Pancreas (tissue), 10 donors: Measurements from ENCODE around the gene HAUS3. TPM values are rescaled to one million over a fixed set of nuclear protein-coding genes. Genes with fewer than 3 reads are reported as not detected.

Experiments used
- ATAC-seq, 4 donors: fragments of 200-7000 bp; cut with Tn5 transposase; one replicate each; pipeline versions ENCODE4 v1.8.0 to v1.9.1; 2020; ENCODE audit warnings: mild to moderate bottlenecking in 4 of 4, moderate library complexity in 4 of 4
- DNase-seq, 6 donors: peaks; one replicate each; pipeline ENCODE4 v3.0.0-alpha.2; 2020
- FAIRE-seq: peaks from 2 replicates; lab custom pipeline; 2012; peaks lifted over from hg19 to GRCh38; lab: Jason Lieb, UNC
- H3K27ac ChIP-seq, 4 donors: fragments of 200-600 bp; sonication (generic); 1 replicate in 3 of 4; 2 replicates in 1 of 4; pipeline versions ENCODE4 v1.5.0 to v1.8.0; 2020
- H3K27me3 ChIP-seq, 4 donors: fragments of 200-600 bp; one replicate each; pipeline ENCODE4 v1.8.0; 2021
- H3K36me3 ChIP-seq, 3 donors: fragments of 200-600 bp; sonication (generic) in 1 of 3; one replicate each; pipeline versions ENCODE4 v1.5.0 to v1.8.0; 2020 to 2021
- H3K4me1 ChIP-seq, 3 donors: fragments of 200-600 bp; one replicate each; pipeline ENCODE4 v1.8.0; 2021
- H3K4me3 ChIP-seq, 4 donors: fragments of 200-600 bp; sonication (generic) in 2 of 4; one replicate each; pipeline versions ENCODE4 v1.5.0 to v1.8.0; 2020 to 2021
- H3K9me3 ChIP-seq, 4 donors: fragments of 200-600 bp; one replicate each; pipeline ENCODE4 v1.8.0; 2021
- CTCF ChIP-seq, 4 donors: fragments of 200-600 bp; sonication (generic) in 3 of 4; IDR thresholded peaks; one replicate each; pipeline versions ENCODE4 v1.5.0 to v1.8.0; 2021; ENCODE audit warnings: antibody characterized with exemption in 4 of 4
- WGBS, 2 donors: extraction: QIAGEN DNeasy Blood & Tissue Kit; methylation state at CpG; one replicate each; pipeline ENCODE4 v1.1.7; 2013; 5-methylcytosine and 5-hydroxymethylcytosine counted together
- intact Hi-C, 3 donors: fragments of 100-400 bp; cut with DNase I; formaldehyde crosslinking; loops; one replicate each; pipeline versions ENCODE4 v1.11.1 to v1.14.2; 2022
- polyA plus RNA-seq, 2 donors: library from polyadenylated mRNA; stranded (reverse); fragments of 200-250 nt; gene quantifications; one replicate each; pipeline ENCODE4 v1.2.3, GENCODE V29; 2013
- total RNA-seq, 6 donors: library from RNA; stranded (reverse); fragmentation: NEBNext Ultra II Directional in 4 of 6; extraction: Animal tissue kit (Norgen Biotek cat#: 25700) in 4 of 6; gene quantifications; one replicate each; pipeline versions ENCODE4 v1.2.1 to v1.2.4, GENCODE V29; 2021 to 2023
- donor health status: healthy with polysubstance abuse.
- donor health status: DM: no; HTN: no; CAD: no; lungs with moderate emphysema.
- donor health status: DM: no; HTN: no; CAD: no.
- donor health status: control.
- donor health status: control.
- donor health status: Bipolar disorder and iron deficiency.
- donor health status: DM: yes; HTN: yes; CAD: no.
- donor health status: DM: no; HTN: no; CAD: no.
- donor health status: DM: no; HTN: no; CAD: no.
- donor health status: DM: yes; HTN: yes; CAD: no.

The HAUS3 gene
- total and polyA plus RNA-seq, 8 donors: 4.1 to 9.6 (median 6.2) TPM

- Histone ChIP-seq H3K27me3 (no peaks in the 10 kb centered on the region), H3K36me3 (no peaks in the 10 kb centered on the region), H3K4me3 (no peak overlapping the region), H3K4me1 (no peaks in the 10 kb centered on the region), H3K27ac (no peak overlapping the region), H3K9me3 (no peaks in the 10 kb centered on the region)
- ATAC-seq (peak; percentile 77 to 99 (median 94)), DNase-seq (peak in 4 of 6 donors; percentile 33 to 51 (median 35)), FAIRE-seq (no peak)
- peak in 3 of 4 donors; percentile 16 to 37 (median 31) for TF ChIP-seq CTCF (IDR thresholded peaks at IDR 0.05)
- intact Hi-C loops: loop anchor here (5.0 to 10.0 kb wide), 3 partner anchors 271 to 534 kb away; no protein-coding TSS in a partner anchor
- WGBS, 2 donors: 25 to 26% methylated on average over 9 of the region's 9 CpGs
Measured at GRCh38 chr4:2186133-2186864, 55.6 kb downstream of the HAUS3 start.

GRCh38 chr4:2183394-2183793 lies 58.5 kb downstream of the HAUS3 start:
- no peak for ATAC-seq
- FAIRE-seq: no peak
- Histone ChIP-seq H3K27ac (no peak overlapping the region), H3K4me1 (no peaks in the 10 kb centered on the region), H3K4me3 (no peak overlapping the region), H3K36me3 (no peaks in the 10 kb centered on the region), H3K27me3 (no peaks in the 10 kb centered on the region), H3K9me3 (no peaks in the 10 kb centered on the region)
- intact Hi-C loops: loop anchor here in 2 of 3 donors (10.0 kb wide), 2 partner anchors 269 to 439 kb away; no protein-coding TSS in a partner anchor
- DNase-seq: no peak
- no peak for TF ChIP-seq CTCF (IDR thresholded peaks at IDR 0.05)

DNA sequence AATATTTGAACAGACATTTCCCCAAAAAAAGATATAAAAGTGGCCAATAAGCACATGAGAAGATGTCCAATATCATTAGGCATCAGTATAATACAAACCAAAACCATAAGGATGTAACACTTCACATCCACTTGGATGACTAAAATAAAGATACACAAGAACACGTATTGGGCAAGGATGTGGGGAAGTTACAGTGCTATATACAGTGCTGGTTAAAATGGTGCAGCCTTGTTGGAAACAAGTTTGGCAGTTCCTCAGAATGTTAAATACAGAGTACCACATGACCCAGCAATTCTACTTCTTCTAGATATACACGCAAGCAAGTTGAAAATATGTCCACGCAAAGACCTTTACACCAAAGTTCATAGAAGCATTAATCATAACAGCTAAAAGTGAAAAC lies 58.9 kb downstream of the HAUS3 start:
- ATAC-seq (no peak), FAIRE-seq (no peak), DNase-seq (no peak)
- Histone ChIP-seq H3K27me3 (no peaks in the 10 kb centered on the region), H3K9me3 (no peaks in the 10 kb centered on the region), H3K27ac (no peak overlapping the region), H3K4me1 (no peaks in the 10 kb centered on the region), H3K36me3 (no peaks in the 10 kb centered on the region), H3K4me3 (no peak overlapping the region)
- intact Hi-C loops: loop anchor here in 2 of 3 donors (10.0 kb wide), 2 partner anchors 268 to 438 kb away; no protein-coding TSS in a partner anchor
- TF ChIP-seq CTCF (IDR thresholded peaks at IDR 0.05): no peak
- WGBS, 2 donors: 93 to 94% methylated on average over 3 of the region's 3 CpGs

GRCh38 chr4:2180410-2180809 lies 61.5 kb downstream of the HAUS3 start:
- no peaks in the 10 kb centered on the region for H3K36me3 ChIP-seq
- FAIRE-seq (no peak), DNase-seq (no peak), ATAC-seq (no peak)
- H3K9me3 ChIP-seq: no peaks in the 10 kb centered on the region
- no peaks in the 10 kb centered on the region for H3K27me3 ChIP-seq
- WGBS, 2 donors: 93 to 94% methylated on average over 2 of the region's 2 CpGs
- intact Hi-C loops: loop anchor here in 2 of 3 donors (10.0 kb wide), 2 partner anchors 266 to 436 kb away; no protein-coding TSS in a partner anchor
- no peaks in the 10 kb centered on the region for H3K4me1 ChIP-seq
- TF ChIP-seq CTCF (IDR thresholded peaks at IDR 0.05): no peak
- H3K27ac ChIP-seq: no peak overlapping the region
- H3K4me3 ChIP-seq: no peak overlapping the region

GRCh38 chr4:2179717-2180116 lies 62.2 kb downstream of the HAUS3 start:
- FAIRE-seq: no peak
- Histone ChIP-seq H3K9me3 (no peaks in the 10 kb centered on the region), H3K4me3 (no peak overlapping the region), H3K27ac (no peak overlapping the region), H3K36me3 (no peaks in the 10 kb centered on the region), H3K27me3 (no peaks in the 10 kb centered on the region), H3K4me1 (no peaks in the 10 kb centered on the region)
- intact Hi-C loops: loop anchor here in 2 of 3 donors (10.0 kb wide), 2 partner anchors 265 to 435 kb away; no protein-coding TSS in a partner anchor
- ATAC-seq: no peak
- 84 to 89% methylated on average over 7 of the region's 7 CpGs for WGBS, 2 donors
- TF ChIP-seq CTCF (IDR thresholded peaks at IDR 0.05): no peak
- no peak for DNase-seq
